A549 (cell line): ENCODE measurements around the gene CAPN2.
A peak's percentile ranks its signal among the peaks of the same experiment; 100 is the strongest.

ENCODE experiments used
- ELK1 ChIP-seq: fragments of 150-350 bp; IDR thresholded peaks from 2 replicates; pipeline ENCODE4 v1.6.1; 2014; ENCODE audit warnings: low read depth, mild to moderate bottlenecking, low read length
- EP300 ChIP-seq, 2 experiments: fragments of >200 bp; sonication (Bioruptor Twin); formaldehyde crosslinking; IDR thresholded peaks; 2 replicates in 1 of 2; 3 replicates in 1 of 2; pipeline ENCODE4 v1.6.1; 2016 to 2017
- HDAC2 ChIP-seq: fragments of 200-600 bp; sonication (generic); IDR thresholded peaks from 2 replicates; pipeline ENCODE4 v1.6.1; 2016
- HES2 ChIP-seq: fragments of >200 bp; sonication (Bioruptor Twin); formaldehyde crosslinking; IDR thresholded peaks from 2 replicates; pipeline ENCODE4 v1.6.1; 2016
- MAFK ChIP-seq: fragments of 450-650 bp; IDR thresholded peaks from 2 replicates; pipeline ENCODE4 v1.6.1; 2014; ENCODE audit not compliant: partially characterized antibody
- MAX ChIP-seq: IDR thresholded peaks from 2 replicates; pipeline ENCODE4 v1.6.1; 2012
- POLR2A ChIP-seq: IDR thresholded peaks from 2 replicates; pipeline ENCODE4 v1.6.1; 2012; ENCODE audit warnings: mild to moderate bottlenecking, low read length
- TF ChIP-seq, protein P1 (sequence below): fragments of 450-650 bp; IDR thresholded peaks from 2 replicates; pipeline ENCODE4 v1.6.1; 2014; ENCODE audit warnings: antibody characterized with exemption
- TF ChIP-seq, protein P2 (sequence below): fragments of >200 bp; sonication (Bioruptor Twin); formaldehyde crosslinking; IDR thresholded peaks from 3 replicates; pipeline ENCODE4 v1.5.1; 2016

GRCh38 chr1:223718850-223719249 lies 6.5 kb downstream of the CAPN2 start:
- TF ChIP-seq MAX (peak; percentile 55; the same call in 1 of the 2 replicates), EP300 (IDR thresholded peaks at IDR 0.05) (peak in 1 of 2 experiments; percentile 39; a peak in 1 of 5 replicates), MAFK (no peak), ELK1 (no peak), HES2 (no peak), POLR2A (no peak), HDAC2 (no peak)
- TF ChIP-seq, protein P1, sequence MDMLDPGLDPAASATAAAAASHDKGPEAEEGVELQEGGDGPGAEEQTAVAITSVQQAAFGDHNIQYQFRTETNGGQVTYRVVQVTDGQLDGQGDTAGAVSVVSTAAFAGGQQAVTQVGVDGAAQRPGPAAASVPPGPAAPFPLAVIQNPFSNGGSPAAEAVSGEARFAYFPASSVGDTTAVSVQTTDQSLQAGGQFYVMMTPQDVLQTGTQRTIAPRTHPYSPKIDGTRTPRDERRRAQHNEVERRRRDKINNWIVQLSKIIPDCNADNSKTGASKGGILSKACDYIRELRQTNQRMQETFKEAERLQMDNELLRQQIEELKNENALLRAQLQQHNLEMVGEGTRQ, result no peak
- TF ChIP-seq, protein P2, sequence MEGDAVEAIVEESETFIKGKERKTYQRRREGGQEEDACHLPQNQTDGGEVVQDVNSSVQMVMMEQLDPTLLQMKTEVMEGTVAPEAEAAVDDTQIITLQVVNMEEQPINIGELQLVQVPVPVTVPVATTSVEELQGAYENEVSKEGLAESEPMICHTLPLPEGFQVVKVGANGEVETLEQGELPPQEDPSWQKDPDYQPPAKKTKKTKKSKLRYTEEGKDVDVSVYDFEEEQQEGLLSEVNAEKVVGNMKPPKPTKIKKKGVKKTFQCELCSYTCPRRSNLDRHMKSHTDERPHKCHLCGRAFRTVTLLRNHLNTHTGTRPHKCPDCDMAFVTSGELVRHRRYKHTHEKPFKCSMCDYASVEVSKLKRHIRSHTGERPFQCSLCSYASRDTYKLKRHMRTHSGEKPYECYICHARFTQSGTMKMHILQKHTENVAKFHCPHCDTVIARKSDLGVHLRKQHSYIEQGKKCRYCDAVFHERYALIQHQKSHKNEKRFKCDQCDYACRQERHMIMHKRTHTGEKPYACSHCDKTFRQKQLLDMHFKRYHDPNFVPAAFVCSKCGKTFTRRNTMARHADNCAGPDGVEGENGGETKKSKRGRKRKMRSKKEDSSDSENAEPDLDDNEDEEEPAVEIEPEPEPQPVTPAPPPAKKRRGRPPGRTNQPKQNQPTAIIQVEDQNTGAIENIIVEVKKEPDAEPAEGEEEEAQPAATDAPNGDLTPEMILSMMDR, result no peak
